HepG2 (cell line): ENCODE results near the gene TBCE.

Experiments
- CHD4 ChIP-seq: fragments of 200-600 bp; sonication (generic); IDR thresholded peaks from 2 replicates; pipeline ENCODE4 v1.7.0; 2017; ENCODE audit warnings: mild to moderate bottlenecking, low read length, borderline replicate concordance
- CTCF ChIP-seq: sonication (generic); formaldehyde crosslinking; IDR thresholded peaks from 2 replicates; pipeline ENCODE4 v1.5.0; 2020; ENCODE audit warnings: mild to moderate bottlenecking, missing genetic modification reagents, moderate library complexity
- RFX5 ChIP-seq: IDR thresholded peaks from 2 replicates; pipeline ENCODE4 v1.6.1; 2011; ENCODE audit warnings: low read depth, low read length, improper control_type of control experiment
- ZNF652 ChIP-seq: IDR thresholded peaks from 2 replicates; pipeline ENCODE4 v1.6.1; 2016; ENCODE audit warnings: low read depth, borderline replicate concordance

- TF ChIP-seq ZNF652 (CRISPR knock-in tag) (no peak), RFX5 (no peak), CHD4 (no peak), CTCF (CRISPR knock-in tag) (no peak)
Observed at GRCh38 chr1:235327559-235328270, 39.5 kb upstream of the TBCE start, which contains the start of gene ARID4B.
